ENCODE measurements around the gene TRIP6. TPM values are rescaled to one million over a fixed set of nuclear protein-coding genes. Genes with fewer than 3 reads are reported as not detected.

Gene TRIP6
- total RNA-seq, 4 donors from 2014 or later: 66.3 to 113 (median 80.7) TPM

DNA sequence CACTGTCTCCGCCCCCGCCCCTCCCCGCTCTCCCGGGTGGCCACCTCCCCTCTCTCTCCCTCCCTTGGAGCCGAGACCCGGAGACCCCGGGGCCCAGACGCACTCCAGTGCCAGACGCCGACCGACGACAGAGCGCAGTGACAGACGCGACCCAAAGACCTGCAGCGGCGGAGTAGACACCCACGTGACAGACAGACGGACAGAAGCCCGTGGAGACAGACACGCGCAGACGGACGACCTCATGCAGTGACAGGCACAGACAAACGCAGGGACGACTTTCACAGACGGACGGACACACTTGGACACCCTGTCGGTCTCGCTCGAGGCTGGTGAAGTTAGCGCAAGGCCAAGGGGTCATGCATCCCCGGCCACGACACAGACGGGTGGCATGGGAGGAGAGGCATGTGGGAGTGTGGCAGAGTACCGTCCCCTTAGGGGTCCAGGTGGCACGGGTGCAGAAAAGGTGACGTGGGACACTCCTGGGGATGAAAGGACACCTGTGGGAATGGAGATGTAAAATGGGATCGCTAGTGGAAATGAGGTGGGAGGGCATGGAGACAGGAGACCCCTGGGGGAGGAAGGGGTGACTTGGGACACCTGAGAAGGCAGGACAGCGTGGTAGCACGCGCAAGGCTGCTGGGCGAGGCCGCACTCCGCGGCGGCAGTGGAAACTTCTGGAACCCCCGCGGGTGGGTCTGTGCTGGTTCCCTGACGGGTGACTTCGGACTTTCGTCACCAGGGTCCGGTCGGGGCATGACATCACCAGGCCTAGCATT, 29.0 kb downstream of the TRIP6 start:
- DNase-seq (ENCODE audit: low spot score in 2 of 2): peak in 1 of 2 donors; percentile 71
- TF ChIP-seq POLR2AphosphoS5 (IDR thresholded peaks at IDR 0.05) (no peak), EP300 (IDR thresholded peaks at IDR 0.05) (no peak)
- TF ChIP-seq, protein P1, sequence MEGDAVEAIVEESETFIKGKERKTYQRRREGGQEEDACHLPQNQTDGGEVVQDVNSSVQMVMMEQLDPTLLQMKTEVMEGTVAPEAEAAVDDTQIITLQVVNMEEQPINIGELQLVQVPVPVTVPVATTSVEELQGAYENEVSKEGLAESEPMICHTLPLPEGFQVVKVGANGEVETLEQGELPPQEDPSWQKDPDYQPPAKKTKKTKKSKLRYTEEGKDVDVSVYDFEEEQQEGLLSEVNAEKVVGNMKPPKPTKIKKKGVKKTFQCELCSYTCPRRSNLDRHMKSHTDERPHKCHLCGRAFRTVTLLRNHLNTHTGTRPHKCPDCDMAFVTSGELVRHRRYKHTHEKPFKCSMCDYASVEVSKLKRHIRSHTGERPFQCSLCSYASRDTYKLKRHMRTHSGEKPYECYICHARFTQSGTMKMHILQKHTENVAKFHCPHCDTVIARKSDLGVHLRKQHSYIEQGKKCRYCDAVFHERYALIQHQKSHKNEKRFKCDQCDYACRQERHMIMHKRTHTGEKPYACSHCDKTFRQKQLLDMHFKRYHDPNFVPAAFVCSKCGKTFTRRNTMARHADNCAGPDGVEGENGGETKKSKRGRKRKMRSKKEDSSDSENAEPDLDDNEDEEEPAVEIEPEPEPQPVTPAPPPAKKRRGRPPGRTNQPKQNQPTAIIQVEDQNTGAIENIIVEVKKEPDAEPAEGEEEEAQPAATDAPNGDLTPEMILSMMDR (IDR thresholded peaks at IDR 0.05): no peak
- H3K9me3 ChIP-seq: no peaks in the 10 kb centered on the region
- H3K27me3 ChIP-seq: peaks cover 55% of the 10 kb centered on the region
- peaks cover 38% of the 10 kb centered on the region for H3K4me1 ChIP-seq
- H3K4me3 ChIP-seq: peak overlapping the region; percentile 49
- H3K27ac ChIP-seq: no peak overlapping the region
- WGBS: 5% methylated on average over 26 of the region's 54 CpGs
- no peaks in the 10 kb centered on the region for H3K36me3 ChIP-seq

DNA sequence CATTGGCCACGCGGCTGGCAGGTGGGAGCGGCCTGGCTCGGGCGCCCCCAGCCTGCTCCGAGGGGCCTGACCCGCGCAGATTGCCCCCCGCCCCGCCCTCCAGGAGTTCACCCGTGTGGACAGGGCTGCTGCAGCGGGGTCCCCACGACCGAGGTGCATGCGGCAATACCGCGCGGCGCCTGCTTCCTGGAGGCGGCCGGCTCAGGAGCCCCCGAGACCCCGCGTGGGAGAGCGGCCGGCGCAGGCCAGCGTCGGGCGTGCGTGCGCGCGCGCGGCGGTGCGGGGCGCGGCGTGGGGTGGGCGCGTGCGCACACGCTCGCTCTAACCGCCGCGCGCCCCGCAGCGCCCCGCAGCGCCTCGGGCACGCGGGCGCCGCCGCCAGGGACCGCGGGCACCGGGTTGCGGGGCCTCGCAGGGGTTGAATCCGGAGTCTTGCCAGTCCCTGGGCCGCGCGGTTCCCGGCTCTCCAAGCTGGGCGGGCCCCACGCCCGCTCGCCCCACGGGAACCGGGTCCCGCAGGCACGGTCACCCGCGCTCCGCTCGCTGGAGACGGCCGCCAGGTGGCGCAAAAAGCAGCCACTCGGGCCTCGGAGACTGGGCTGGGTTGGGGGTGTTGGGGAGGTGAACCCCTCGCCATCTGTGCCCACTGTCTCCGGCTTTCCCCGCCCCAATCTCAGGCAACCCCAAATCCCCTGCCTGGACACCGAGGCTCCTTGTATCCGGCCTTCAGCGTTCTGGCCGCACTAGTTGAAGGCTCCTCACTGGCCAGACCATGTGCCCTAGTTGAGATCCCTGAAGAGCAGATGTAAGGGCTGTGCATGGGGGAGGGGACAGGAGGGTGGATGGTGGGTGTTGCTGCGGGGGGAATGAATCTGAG, 29.8 kb downstream of the TRIP6 start:
- no peaks in the 10 kb centered on the region for H3K9me3 ChIP-seq
- DNase-seq (ENCODE audit: low spot score in 2 of 2): peak in 1 of 2 donors; percentile 73
- H3K4me1 ChIP-seq: peaks cover 35% of the 10 kb centered on the region
- peak overlapping the region; percentile 49 for H3K4me3 ChIP-seq
- H3K27me3 ChIP-seq: peaks cover 61% of the 10 kb centered on the region
- no peak overlapping the region for H3K27ac ChIP-seq
- TF ChIP-seq POLR2AphosphoS5 (IDR thresholded peaks at IDR 0.05) (no peak), EP300 (IDR thresholded peaks at IDR 0.05) (no peak)
- TF ChIP-seq, protein P1 (IDR thresholded peaks at IDR 0.05): peak; percentile 34 to 80
- H3K36me3 ChIP-seq: no peaks in the 10 kb centered on the region
- WGBS: 3% methylated on average over 14 of the region's 95 CpGs

DNA sequence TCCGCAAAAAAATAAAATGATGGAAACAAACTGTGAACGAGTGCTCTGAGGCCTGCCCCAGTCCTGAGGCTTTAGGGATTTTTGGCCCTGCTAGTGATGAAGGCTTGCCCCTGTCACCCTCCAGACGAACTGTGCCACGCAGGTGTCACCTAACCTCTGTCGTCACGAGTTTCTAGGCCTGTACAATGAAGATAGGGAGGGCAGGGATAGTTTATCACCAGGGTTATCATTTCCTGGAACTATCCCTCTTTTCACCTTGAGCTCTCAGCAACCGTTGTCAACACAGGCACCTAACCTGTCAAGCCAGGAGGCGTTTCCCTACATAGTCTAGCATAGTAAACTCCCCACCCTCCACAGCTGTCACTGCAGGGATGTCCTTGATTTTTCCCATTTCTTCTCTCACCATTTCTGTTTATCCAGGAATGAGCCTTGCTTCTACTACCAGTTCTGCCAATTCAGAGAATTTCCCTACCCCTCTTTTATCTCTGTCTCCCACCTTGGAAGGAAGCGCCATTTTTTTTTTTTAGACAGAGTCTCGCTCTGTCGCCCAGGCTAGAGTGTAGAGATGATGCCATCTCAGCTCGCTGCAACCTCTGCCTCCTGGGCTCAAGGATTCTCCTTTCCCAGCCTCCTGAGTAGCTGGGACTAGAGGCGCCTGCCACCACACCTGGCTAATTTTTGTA, 30.7 kb downstream of the TRIP6 start:
- H3K9me3 ChIP-seq: no peaks in the 10 kb centered on the region
- TF ChIP-seq POLR2AphosphoS5 (IDR thresholded peaks at IDR 0.05) (no peak), POLR2A (IDR thresholded peaks at IDR 0.05) (no peak), EP300 (IDR thresholded peaks at IDR 0.05) (no peak)
- TF ChIP-seq, protein P1 (IDR thresholded peaks at IDR 0.05): no peak
- H3K27ac ChIP-seq: no peak overlapping the region
- no peak overlapping the region for H3K4me3 ChIP-seq
- WGBS: 56% methylated on average over 13 of the region's 13 CpGs
- peaks cover 37% of the 10 kb centered on the region for H3K4me1 ChIP-seq
- no peaks in the 10 kb centered on the region for H3K36me3 ChIP-seq
- DNase-seq (ENCODE audit: low spot score in 2 of 2): no peak
- H3K27me3 ChIP-seq: peaks cover 67% of the 10 kb centered on the region

DNA sequence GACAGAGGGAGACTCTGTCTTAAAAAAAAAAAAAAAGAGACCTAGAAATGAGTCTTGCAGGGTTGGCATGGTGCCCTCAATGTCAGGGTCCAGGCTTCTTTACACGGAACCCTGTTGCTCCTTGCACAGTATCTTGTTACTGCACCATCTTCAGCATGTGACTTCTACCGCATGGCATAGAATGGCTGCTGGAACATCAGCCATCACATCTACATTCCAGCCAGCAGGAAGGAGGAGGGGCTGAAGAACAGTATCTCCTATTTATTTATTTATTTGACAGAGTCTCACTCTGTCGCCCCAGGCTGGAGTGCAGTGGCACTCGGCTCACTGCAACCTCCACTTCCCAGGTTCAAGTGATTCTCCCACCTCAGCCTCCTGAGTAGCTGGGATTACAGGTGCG, 32.2 kb downstream of the TRIP6 start:
- H3K27me3 ChIP-seq: peaks cover 67% of the 10 kb centered on the region
- 94% methylated on average over 5 of the region's 5 CpGs for WGBS
- TF ChIP-seq POLR2AphosphoS5 (IDR thresholded peaks at IDR 0.05) (no peak), EP300 (IDR thresholded peaks at IDR 0.05) (no peak), POLR2A (IDR thresholded peaks at IDR 0.05) (no peak)
- TF ChIP-seq, protein P1 (IDR thresholded peaks at IDR 0.05): no peak
- no peaks in the 10 kb centered on the region for H3K36me3 ChIP-seq
- DNase-seq (ENCODE audit: low spot score in 2 of 2): no peak
- no peaks in the 10 kb centered on the region for H3K9me3 ChIP-seq
- H3K4me1 ChIP-seq: peaks cover 33% of the 10 kb centered on the region
- H3K4me3 ChIP-seq: no peak overlapping the region
- no peak overlapping the region for H3K27ac ChIP-seq
